Heart left ventricle (tissue), 16 donors: ENCODE data around the gene GAB2. TPM values are rescaled to one million over a fixed set of nuclear protein-coding genes. Genes with fewer than 3 reads are reported as not detected.

Experiments used
- ATAC-seq, 4 donors: fragments of 200-7000 bp; cut with Tn5 transposase; one replicate each; pipeline ENCODE4 v1.9.1; 2020 to 2022; ENCODE audit warnings: moderate library complexity in 4 of 4, mild to moderate bottlenecking in 3 of 4, moderate number of reproducible peaks in 1 of 4
- DNase-seq, 5 donors: peaks; one replicate each; pipeline ENCODE4 v3.0.0-alpha.2; 2020
- H3K27ac ChIP-seq, 12 donors: fragments of 200-600 bp; sonication (generic) in 4 of 12; one replicate each; pipeline versions ENCODE4 v1.5.0 to v1.8.0; 2016 to 2022; ENCODE audit warnings: mild to moderate bottlenecking in 2 of 12
- H3K27me3 ChIP-seq, 9 donors: fragments of 200-600 bp; sonication (generic) in 2 of 9; one replicate each; pipeline versions ENCODE4 v1.5.1 to v1.8.0; 2016 to 2022; ENCODE audit warnings: mild to moderate bottlenecking in 3 of 9
- H3K36me3 ChIP-seq, 9 donors: fragments of 200-600 bp; sonication (generic) in 2 of 9; one replicate each; pipeline versions ENCODE4 v1.5.0 to v1.8.0; 2018 to 2022; ENCODE audit warnings: mild to moderate bottlenecking in 2 of 9
- H3K4me1 ChIP-seq, 12 donors: fragments of 200-600 bp; sonication (generic) in 4 of 12; one replicate each; pipeline versions ENCODE4 v1.5.0 to v1.8.0; 2016 to 2022; ENCODE audit warnings: mild to moderate bottlenecking in 3 of 12
- H3K4me3 ChIP-seq, 12 donors: fragments of 200-600 bp; sonication (generic) in 4 of 12; one replicate each; pipeline versions ENCODE4 v1.5.0 to v1.8.0; 2017 to 2022; ENCODE audit warnings: mild to moderate bottlenecking in 9 of 12, moderate library complexity in 4 of 12
- H3K9me3 ChIP-seq, 12 donors: fragments of 200-600 bp; sonication (generic) in 4 of 12; one replicate each; pipeline versions ENCODE4 v1.5.0 to v1.8.0; 2016 to 2022; ENCODE audit warnings: mild to moderate bottlenecking in 1 of 12
- CTCF ChIP-seq, 12 donors: fragments of 200-600 bp; sonication (generic) in 4 of 12; IDR thresholded peaks; one replicate each; pipeline versions ENCODE4 v1.5.0 to v1.8.0; 2018 to 2022; ENCODE audit warnings: antibody characterized with exemption in 12 of 12, mild to moderate bottlenecking in 5 of 12
- POLR2A ChIP-seq, 2 donors: fragments of 450-650 bp; IDR thresholded peaks; one replicate each; pipeline ENCODE4 v1.6.1; 2017; ENCODE audit warnings: antibody characterized with exemption in 2 of 2, mild to moderate bottlenecking in 2 of 2, moderate library complexity in 2 of 2
- WGBS, 4 donors: extraction: QIAGEN DNeasy Blood & Tissue Kit in 2 of 4; methylation state at CpG; one replicate each; pipeline versions ENCODE4 v1.1.5 to v1.1.7; 2013 to 2018; 5-methylcytosine and 5-hydroxymethylcytosine counted together
- intact Hi-C, 10 donors: fragments of 100-400 bp; cut with DNase I; formaldehyde crosslinking; loops; one replicate each; pipeline versions ENCODE4 v1.11.1 to v1.14.2; 2022
- polyA plus RNA-seq, 2 donors: library from polyadenylated mRNA; stranded (reverse); fragments of 200-250 nt; gene quantifications; one replicate each; pipeline ENCODE4 v1.2.3, GENCODE V29; 2013
- total RNA-seq, 9 donors: library from RNA; depleted of rRNA in 2 of 9; stranded (reverse); fragments of >200 nt in 2 of 9; fragmentation: NEBNext Ultra II Directional in 3 of 9; extraction: Animal tissue kit (Norgen Biotek cat#: 25700) in 3 of 9; gene quantifications; one replicate each; pipeline versions ENCODE4 v1.1.0 to v1.2.4, GENCODE V29; 2016 to 2023
- donor health status: ischemic (EF 13 %, LVEDD 7.1; RV severe dilation, severe dysfunction).
- donor health status: healthy with polysubstance abuse.
- donor health status: DM: no; HTN: yes; CAD: no.
- donor health status: DM: no; HTN: no; CAD: no.
- donor health status: ischemic (EF 25% LVEDD 6.9; RV normal size, moderate dysfunction).
- donor health status: ischemic (EF 25% LVEDD 5.7; RV mildly dilated, moderate dysfunction).
- donor health status: healthy.
- donor health status: DM: yes; HTN: yes; CAD: no.
- donor health status: ischemic (EF 35%, LVEDD 5.7; RV mildly dilated, moderate dysfunction).
- donor health status: nonischemic (EF 11% LVEDD 7.7; RV severe dilation, severe dysfunction).
- donor health status: DM: yes; HTN: yes; CAD: no.
- donor health status: PGD.
- donor health status: ischemic (EF 29% LVEDD 5.4; RV normal size, mild dysfunction).
- donor health status: nonischemic (EF 23%, LVEDD 6.1; RV moderate dilation, normal function).

Gene GAB2
- total and polyA plus RNA-seq, 11 donors: 6.1 to 53.0 (median 30.0) TPM

- Histone ChIP-seq H3K4me3 (no peak overlapping the region), H3K4me1 (peaks cover 0 to 51% (median 10%) of the 10 kb centered on the region in 12 donors), H3K27ac (peak overlapping the region in 1 of 12 donors; percentile 62), H3K36me3 (no peaks in the 10 kb centered on the region), H3K27me3 (no peaks in the 10 kb centered on the region), H3K9me3 (peaks cover 0 to 16% (median 7%) of the 10 kb centered on the region in 12 donors)
- 73 to 85% (median 77%) methylated on average over 9 of the region's 9 CpGs for WGBS, 4 donors
- TF ChIP-seq POLR2A (IDR thresholded peaks at IDR 0.05) (no peak), CTCF (IDR thresholded peaks at IDR 0.05) (no peak)
- DNase-seq (no peak), ATAC-seq (peak in 1 of 4 donors; percentile 12)
- intact Hi-C loops: loop anchor here in 1 of 10 donors (10.0 kb wide), 1 partner anchor 57 kb away; no protein-coding TSS in a partner anchor
Measured at GRCh38 chr11:78292109-78292803, 125.4 kb downstream of the GAB2 start.

- no peak overlapping the region for H3K4me3 ChIP-seq
- 96 to 98% (median 97%) methylated on average over 6 of the region's 6 CpGs for WGBS, 4 donors
- ATAC-seq: no peak
- H3K4me1 ChIP-seq: peaks cover 0 to 47% (median 9%) of the 10 kb centered on the region in 12 donors
- intact Hi-C loops: loop anchor here in 1 of 10 donors (10.0 kb wide), 1 partner anchor 57 kb away; no protein-coding TSS in a partner anchor
- H3K9me3 ChIP-seq: peaks cover 0 to 16% (median 7%) of the 10 kb centered on the region in 12 donors
- no peaks in the 10 kb centered on the region for H3K36me3 ChIP-seq
- no peaks in the 10 kb centered on the region for H3K27me3 ChIP-seq
- DNase-seq: no peak
- peak overlapping the region in 1 of 12 donors; percentile 62 for H3K27ac ChIP-seq
- TF ChIP-seq POLR2A (IDR thresholded peaks at IDR 0.05) (no peak), CTCF (IDR thresholded peaks at IDR 0.05) (no peak)
Measured at GRCh38 chr11:78291503-78292108, 126.0 kb downstream of the GAB2 start.

GRCh38 chr11:78290293-78291176, 127.1 kb downstream of the GAB2 start:
- H3K36me3 ChIP-seq: no peaks in the 10 kb centered on the region
- H3K4me1 ChIP-seq: peaks cover 0 to 46% (median 3%) of the 10 kb centered on the region in 12 donors
- WGBS, 4 donors: 61 to 79% (median 75%) methylated on average over 6 of the region's 6 CpGs
- no peaks in the 10 kb centered on the region for H3K27me3 ChIP-seq
- H3K4me3 ChIP-seq: no peak overlapping the region
- ATAC-seq: peak; percentile 37 to 88 (median 74)
- H3K9me3 ChIP-seq: peaks cover 0 to 16% (median 6%) of the 10 kb centered on the region in 12 donors
- TF ChIP-seq POLR2A (IDR thresholded peaks at IDR 0.05) (no peak), CTCF (IDR thresholded peaks at IDR 0.05) (no peak)
- DNase-seq: no peak
- intact Hi-C loops: loop anchor here in 1 of 10 donors (10.0 kb wide), 1 partner anchor 56 kb away; no protein-coding TSS in a partner anchor
- peak overlapping the region in 1 of 12 donors; percentile 86 for H3K27ac ChIP-seq
